GM12891 (cell line): ENCODE measurements around the gene AKR7A3.

Source experiments
- POLR2A ChIP-seq: IDR thresholded peaks from 2 replicates; pipeline ENCODE4 v1.6.1; 2011; ENCODE audit warnings: low read depth, low read length, control low read depth
- POLR2AphosphoS5 ChIP-seq: IDR thresholded peaks from 2 replicates; pipeline ENCODE4 v1.6.1; 2011; ENCODE audit warnings: low read depth, low read length, control low read depth
- TAF1 ChIP-seq: IDR thresholded peaks from 2 replicates; pipeline ENCODE4 v1.6.1; 2011; ENCODE audit warnings: low read depth, low read length, control low read depth

DNA sequence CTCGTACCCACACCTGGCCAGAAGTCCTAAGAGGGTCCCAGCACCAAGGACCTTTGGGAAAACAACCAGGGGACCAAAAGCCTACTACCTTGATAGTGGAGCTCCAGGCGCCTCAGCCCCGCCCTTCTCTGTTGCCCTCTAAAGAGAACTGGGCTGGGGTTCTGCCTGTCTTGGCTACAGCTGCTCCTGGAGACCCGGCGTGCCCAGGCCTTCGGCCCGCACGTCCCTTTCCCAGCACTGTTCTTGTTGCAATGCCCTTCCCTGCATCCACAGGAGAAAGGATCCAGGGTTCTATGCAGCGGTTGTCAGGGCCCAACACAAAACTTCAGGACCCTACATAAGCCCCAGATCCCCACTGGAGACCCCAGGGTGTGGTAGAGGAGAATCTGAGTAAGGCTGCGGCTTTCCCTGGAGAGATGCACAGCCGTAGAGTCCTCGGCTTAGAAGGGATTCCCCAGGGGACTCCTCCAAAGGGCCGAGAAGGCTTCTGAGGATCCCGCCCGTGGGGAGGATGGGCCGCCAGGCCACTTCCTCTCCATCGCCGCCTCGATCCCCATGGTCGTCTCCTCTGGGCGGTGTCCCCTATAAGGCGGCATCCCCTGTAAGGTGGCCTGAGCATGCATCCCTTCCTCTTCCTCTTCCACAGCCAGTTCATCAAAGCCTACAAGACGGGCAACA, 35.6 kb upstream of the AKR7A3 start:
- no peak for TF ChIP-seq POLR2AphosphoS5
- TF ChIP-seq TAF1: no peak
- no peak for TF ChIP-seq POLR2A
